HG03159 (cell line): Measurements from ENCODE around the gene COL6A2.

Experiments used
- ATAC-seq: cut with Tn5 transposase; IDR thresholded peaks from one replicate; pipeline ENCODE4 v1.9.1; 2021; ENCODE audit warnings: mild to moderate bottlenecking, moderate library complexity; ENCODE audit not compliant: unreplicated experiment

The COL6A2 gene

DNA sequence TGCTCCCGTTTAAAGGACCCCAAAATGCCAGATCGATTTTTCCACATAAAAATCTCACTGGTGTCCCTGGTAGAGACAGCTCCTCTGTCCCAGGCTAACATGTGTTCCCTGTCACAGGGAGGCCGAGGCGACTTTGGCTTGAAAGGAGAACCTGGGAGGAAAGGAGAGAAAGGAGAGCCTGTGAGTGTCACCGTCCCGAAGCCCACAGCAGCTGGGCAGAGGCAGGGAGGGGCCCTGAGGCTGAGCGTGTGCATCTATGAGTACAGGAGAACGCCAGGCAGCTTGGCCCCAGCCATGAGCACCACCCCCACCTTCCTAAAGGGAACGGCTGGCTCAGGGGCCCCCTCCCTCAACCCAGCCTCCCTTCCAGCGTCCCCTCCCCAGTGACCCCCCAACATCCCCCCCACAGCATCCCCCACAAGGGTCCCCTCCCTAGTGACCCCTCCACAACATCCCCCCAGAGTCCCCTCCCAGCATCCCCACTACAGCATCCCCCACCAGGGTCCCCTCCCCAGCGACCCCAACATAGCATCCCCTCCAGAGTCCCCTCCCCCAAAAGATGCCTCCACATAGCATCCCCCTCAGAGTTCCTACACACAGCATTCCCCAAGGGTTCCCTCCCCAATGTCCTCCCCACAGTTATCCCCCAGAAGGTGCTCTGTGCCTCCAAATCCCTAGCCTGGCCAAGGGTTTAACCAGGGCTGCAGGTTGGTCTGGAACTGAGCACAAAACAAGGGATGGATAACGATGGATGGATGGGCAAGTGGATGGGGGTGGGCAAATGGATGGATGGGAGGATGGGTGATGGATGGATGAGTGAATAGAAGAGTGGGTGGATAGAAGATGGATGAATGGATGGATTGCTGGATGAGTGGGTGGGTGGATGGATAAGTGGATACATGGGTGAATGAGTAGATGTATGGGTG, 25.1 kb downstream of the COL6A2 start:
- no peak for ATAC-seq

DNA sequence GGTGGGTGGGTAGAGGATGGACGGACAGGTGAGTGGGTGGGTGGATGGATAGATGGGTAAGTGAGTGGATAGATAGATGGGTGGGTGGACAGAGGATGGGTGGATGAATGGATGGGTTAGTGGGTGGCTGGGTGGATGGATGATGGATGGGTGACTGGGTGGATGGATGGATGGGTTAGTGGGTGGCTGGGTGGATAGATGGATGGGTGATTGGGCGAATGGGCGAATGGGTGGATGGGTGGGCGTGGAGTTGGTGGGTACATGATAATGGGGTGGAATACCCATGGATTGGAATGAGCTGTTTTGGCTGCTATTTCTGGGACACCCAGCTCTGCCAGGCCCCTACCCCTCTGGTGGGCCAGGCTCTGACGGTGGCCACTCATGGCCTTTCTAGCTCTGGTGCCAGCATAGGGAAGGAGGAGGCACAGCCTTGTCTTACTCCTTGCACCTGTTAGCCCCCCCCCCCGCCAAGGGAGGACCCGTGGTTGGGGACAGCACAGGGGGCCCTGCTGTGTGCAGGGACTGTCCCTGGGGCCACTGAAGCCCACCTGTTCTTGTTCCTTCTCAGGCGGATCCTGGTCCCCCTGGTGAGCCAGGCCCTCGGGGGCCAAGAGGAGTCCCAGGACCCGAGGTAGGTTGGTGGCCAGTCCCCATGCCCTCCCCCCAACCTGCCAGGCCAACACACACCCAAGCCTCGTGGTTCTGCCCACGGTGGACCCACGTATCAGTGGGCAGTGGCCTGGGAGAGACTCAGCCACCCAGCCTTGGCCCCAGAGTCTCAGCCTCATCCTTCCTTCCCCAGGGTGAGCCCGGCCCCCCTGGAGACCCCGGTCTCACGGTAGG, 26.4 kb downstream of the COL6A2 start:
- ATAC-seq, result no peak

DNA sequence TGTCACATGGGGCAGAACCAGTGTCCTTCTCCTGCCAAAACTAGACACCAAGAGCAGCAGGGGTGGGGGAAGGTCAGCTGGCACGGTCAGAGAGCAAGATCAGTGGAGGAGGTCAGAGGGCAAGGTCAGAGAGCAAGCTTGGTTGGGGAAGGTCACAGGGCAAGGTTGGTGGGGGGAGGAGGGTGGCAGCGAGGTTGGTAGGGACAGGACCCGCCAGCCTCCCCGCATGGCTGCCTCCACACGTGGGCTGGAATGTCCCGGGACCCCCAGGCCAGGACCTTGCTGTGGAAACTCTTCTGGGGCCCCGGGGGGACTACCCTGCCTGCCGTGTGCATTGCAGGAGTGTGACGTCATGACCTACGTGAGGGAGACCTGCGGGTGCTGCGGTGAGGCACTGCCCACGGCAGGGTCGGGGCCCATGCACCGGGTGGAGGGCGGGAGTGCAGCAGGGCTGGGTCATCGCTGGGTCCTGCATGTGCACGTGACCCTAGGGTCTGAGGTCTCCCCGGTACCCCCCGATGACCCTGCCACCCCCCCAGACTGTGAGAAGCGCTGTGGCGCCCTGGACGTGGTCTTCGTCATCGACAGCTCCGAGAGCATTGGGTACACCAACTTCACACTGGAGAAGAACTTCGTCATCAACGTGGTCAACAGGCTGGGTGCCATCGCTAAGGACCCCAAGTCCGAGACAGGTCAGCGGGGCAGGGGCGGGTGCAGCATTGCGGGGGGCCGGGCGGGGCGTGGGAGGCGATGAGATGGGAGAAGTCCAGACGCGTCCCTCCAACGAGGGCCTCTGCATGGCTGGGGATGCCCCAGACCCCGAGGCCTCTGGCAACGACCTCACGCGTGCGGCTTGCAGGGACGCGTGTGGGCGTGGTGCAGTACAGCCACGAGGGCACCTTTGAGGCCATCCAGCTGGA, 27.3 kb downstream of the COL6A2 start:
- ATAC-seq, result no peak

GRCh38 chr21:46125846-46126301, 28.0 kb downstream of the COL6A2 start:
- no peak for ATAC-seq

GRCh38 chr21:46126309-46127238, 28.7 kb downstream of the COL6A2 start:
- no peak for ATAC-seq

DNA sequence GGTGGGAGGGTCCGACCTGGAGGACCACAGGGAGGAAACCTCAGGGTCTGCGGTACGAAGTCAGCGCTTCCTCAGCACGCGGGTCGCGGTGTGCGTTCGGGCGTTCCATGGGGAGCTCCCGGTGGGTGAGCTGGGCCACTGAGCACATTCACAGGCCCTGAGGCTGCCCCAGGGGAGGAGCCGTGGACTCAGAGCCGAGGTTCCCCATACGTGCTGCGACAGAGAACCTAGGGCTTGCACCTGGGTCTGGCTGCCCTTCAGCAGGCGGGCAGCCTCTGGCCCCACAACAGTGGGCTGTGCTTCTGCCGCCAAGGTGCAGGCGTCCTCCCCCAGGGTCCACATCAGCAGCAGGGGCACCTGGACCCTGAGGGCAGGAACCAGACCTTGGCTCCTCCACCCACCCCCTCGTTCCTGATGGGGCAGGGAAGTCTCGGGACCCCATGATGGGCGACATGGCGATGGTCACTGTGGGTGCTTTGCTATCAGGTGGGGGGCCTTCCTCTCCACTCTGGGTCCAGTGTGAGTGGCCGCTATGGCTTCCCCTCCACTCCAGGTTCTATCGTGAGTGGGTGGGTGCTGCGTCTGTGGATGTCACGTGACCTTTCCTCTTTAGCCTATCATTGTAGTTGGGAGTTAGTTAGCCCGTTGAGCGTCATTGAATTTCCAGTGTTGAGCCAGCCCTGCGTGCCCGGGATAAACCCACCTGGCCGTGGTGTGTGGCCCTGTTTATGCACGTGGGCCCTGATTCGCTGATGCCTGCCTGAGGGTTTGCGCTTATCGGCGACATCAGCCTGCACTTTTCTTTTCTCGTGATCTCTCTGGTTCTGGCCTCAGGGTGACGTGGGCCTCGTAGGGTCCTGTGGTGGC, 29.6 kb downstream of the COL6A2 start:
- no peak for ATAC-seq

DNA sequence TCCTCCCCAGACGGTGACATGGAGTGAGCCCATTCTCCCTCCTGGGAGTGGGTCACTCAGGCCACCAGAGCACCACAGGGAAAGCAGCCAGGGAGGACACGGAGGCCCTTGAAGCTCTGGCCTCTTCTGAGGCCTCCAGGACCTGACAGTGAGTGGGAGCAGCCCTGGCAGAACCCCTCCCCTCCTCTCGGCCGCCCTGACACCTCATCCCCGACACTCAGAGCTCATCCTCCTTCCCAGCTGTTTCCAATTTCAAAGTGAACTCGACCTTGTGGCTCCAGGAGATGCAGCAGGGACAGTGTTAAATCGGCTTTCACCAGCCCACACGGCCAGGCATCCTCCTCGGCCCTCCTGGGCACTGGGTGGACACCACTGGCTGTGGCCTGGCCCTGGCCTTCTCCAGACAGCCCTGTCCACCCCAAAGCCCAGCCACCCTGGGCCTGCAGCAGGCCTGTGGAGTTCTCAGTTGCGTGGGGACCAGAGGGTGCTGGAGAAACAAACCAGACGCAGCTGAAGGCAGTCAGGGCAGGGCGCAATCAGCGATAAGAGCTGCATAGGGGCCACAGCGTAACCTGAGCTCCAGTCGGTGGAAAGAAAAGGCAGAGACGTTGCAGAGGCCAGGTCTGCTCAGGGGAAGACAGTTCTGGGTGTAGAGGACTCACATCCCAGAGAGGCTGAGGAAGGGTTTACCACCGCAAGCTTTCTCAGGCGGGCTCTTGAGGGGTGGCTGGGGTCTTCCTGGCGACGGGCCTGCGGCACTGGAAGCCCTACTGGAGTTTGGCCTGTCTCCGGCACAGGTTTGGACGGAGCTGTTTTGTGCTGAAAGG, 30.4 kb downstream of the COL6A2 start:
- no peak for ATAC-seq

- no peak for ATAC-seq
Observed at GRCh38 chr21:46128933-46129571, 31.1 kb downstream of the COL6A2 start.

- no peak for ATAC-seq
Observed at GRCh38 chr21:46129846-46130651, 32.1 kb downstream of the COL6A2 start.

GRCh38 chr21:46130831-46131587, 33.1 kb downstream of the COL6A2 start:
- ATAC-seq, result no peak

- no peak for ATAC-seq
Observed at GRCh38 chr21:46131588-46131837, 33.6 kb downstream of the COL6A2 start.

- no peak for ATAC-seq
Observed at GRCh38 chr21:46131838-46132651, 34.1 kb downstream of the COL6A2 start.

DNA sequence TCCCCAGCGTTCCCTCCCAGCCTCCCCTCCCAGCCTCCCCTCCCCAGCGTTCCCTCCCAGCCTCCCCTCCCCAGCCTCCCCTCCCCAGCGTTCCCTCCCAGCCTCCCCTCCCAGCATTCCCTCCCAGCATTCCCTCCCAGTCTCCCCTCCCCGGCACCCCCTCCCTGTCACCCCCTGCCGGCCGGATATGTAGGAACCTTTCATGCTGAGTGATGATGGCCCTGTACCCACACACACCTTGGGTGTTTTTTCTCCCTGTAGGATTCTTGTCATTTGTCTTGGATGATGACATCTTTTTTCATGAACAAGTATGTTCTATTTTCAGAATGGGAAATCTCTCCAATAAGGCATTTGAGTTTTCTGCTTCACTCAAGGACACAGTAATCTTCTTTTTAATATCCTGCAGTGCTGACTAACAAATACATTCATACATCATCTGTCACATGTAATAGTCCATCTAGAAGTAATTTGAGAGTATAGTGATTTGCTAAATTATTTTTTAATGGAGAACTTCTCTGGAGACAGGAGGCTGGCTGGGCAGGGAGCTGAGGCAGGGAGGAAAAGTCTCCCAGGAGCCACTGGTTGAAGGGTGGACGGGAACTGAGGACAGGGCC, 38.0 kb downstream of the COL6A2 start:
- ATAC-seq, result no peak

GRCh38 chr21:46136739-46137349, 38.9 kb downstream of the COL6A2 start:
- no peak for ATAC-seq
